Measurements from ENCODE around the gene GPR149.

GPR149 gene

DNA sequence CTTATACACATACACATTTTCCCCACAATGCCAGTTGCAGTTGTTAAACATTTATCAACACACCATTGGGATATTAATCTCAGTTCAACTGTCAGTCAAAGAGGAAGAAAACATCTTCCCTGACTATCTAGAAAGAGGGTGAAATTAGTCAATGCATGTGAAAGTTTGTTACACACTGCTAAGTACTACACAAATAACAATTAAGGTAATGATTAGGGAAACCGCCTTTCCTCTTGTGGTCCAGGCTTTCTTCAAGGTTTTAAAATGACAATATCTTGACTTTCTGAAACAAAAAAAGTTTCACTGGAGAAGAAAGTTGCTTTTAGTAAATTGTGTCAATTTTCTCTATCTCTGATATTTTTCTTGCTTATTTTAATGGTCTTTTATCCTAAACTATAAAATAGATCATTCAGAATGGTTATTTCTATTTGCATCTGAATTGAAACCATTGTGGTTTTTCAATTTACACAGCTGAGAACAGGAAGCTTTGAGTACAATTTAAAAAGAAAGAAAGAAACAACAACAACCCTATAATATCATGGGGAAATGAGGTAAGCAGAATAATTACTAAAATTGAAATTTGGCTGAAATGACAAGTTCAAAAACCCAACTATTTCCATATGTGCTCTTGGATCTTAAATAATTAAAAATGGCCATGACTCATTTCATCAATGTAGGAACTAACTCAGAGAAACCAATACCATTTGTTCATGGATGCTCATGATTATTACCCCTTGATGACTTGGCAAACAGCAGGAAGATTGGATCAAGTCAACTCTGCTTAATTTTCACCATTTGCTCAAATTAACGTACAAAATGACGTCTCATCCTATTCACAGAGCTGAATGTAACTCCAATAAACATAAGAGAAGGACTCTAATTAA lies 31.7 kb downstream of the GPR149 start:
- TF ChIP-seq CTCF (IDR thresholded peaks at IDR 0.05; ENCODE audit: low read depth, low read length): no peak
- Histone ChIP-seq H3K9me3 (no peaks in the 10 kb centered on the region), H3K4me1 (no peaks in the 10 kb centered on the region), H3K36me3 (no peaks in the 10 kb centered on the region), H3K4me3 (ENCODE audit: low read depth, low read length) (no peak overlapping the region), H3K27me3 (no peaks in the 10 kb centered on the region)
- no peak for DNase-seq

- no peak for TF ChIP-seq CTCF (IDR thresholded peaks at IDR 0.05; ENCODE audit: low read depth, low read length)
- no peak for DNase-seq
- no peaks in the 10 kb centered on the region for H3K36me3 ChIP-seq
- H3K9me3 ChIP-seq: no peaks in the 10 kb centered on the region
- no peaks in the 10 kb centered on the region for H3K27me3 ChIP-seq
- H3K4me1 ChIP-seq: no peaks in the 10 kb centered on the region
- H3K4me3 ChIP-seq (ENCODE audit: low read depth, low read length): no peak overlapping the region
Measured at GRCh38 chr3:154389861-154390260, 40.1 kb downstream of the GPR149 start.

DNA sequence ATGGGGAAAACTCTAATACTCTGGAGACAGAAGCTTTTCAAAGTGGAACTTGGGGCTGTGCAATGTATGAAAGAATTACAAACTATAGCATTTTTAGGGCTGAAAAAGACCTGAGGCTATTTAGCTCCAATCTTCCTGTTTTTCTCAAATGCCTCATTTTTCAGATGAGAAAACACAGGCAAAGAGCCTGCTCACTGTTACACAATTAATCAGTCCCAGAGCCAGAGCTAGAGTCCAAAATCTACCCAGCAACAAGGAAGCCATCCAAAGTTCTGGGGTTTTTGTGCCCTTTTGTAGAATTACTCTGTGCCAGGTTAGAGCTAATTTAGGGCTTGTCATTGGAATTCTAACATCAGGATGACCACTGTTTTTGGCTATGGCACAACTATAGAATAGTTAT lies 45.5 kb downstream of the GPR149 start:
- no peak for TF ChIP-seq CTCF (IDR thresholded peaks at IDR 0.05; ENCODE audit: low read depth, low read length)
- no peaks in the 10 kb centered on the region for H3K36me3 ChIP-seq
- no peaks in the 10 kb centered on the region for H3K9me3 ChIP-seq
- H3K27me3 ChIP-seq: no peaks in the 10 kb centered on the region
- no peak for DNase-seq
- H3K4me1 ChIP-seq: no peaks in the 10 kb centered on the region
- no peak overlapping the region for H3K4me3 ChIP-seq (ENCODE audit: low read depth, low read length)

DNA sequence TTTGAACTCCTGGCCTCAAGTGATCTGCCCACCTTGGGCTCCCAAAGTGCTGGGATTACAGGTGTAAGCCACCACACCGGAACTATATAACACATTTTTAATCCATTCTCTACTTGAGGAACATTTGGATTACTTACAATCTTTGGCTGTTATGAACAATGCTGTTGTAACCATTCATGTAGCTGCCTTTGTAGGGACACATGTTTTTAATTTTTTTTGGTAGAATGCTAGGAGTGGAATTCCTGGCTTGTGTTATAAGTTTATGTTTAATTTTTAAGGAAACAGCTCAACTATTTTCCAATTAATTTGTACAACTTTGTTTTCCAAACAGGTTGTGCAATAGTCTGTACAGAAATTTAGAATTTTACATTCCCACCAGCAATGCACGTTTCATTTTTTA lies 51.7 kb downstream of the GPR149 start:
- DNase-seq: no peak
- Histone ChIP-seq H3K27me3 (no peaks in the 10 kb centered on the region), H3K9me3 (no peaks in the 10 kb centered on the region), H3K4me1 (no peaks in the 10 kb centered on the region), H3K4me3 (ENCODE audit: low read depth, low read length) (no peak overlapping the region), H3K36me3 (no peaks in the 10 kb centered on the region)
- no peak for TF ChIP-seq CTCF (IDR thresholded peaks at IDR 0.05; ENCODE audit: low read depth, low read length)

DNA sequence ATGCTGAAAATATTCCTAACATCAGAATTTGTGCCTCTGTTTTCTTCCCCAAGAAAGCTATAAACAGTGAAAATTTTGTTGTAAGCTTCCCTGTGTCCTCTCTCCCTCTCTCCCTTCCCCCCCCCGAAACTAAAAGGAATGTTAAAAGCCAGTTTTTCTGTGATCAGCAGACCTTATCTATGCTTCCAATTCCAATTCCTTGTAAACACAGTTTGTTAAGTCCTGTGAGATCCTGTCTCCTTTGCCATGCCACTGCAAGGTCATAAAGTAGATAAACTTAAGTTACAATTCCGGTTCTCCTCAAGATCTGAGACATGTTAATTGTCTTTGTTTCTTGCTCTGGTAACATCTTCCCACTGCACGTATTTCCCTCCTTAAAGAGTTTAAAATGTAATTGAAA lies 62.8 kb downstream of the GPR149 start:
- no peaks in the 10 kb centered on the region for H3K36me3 ChIP-seq
- no peak for DNase-seq
- no peaks in the 10 kb centered on the region for H3K4me1 ChIP-seq
- no peaks in the 10 kb centered on the region for H3K9me3 ChIP-seq
- no peak overlapping the region for H3K4me3 ChIP-seq (ENCODE audit: low read depth, low read length)
- TF ChIP-seq CTCF (IDR thresholded peaks at IDR 0.05; ENCODE audit: low read depth, low read length): no peak
- H3K27me3 ChIP-seq: no peaks in the 10 kb centered on the region

GRCh38 chr3:154364849-154365248 lies 65.1 kb downstream of the GPR149 start:
- no peak overlapping the region for H3K4me3 ChIP-seq (ENCODE audit: low read depth, low read length)
- DNase-seq: no peak
- TF ChIP-seq CTCF (IDR thresholded peaks at IDR 0.05; ENCODE audit: low read depth, low read length): no peak
- H3K9me3 ChIP-seq: no peaks in the 10 kb centered on the region
- no peaks in the 10 kb centered on the region for H3K36me3 ChIP-seq
- H3K27me3 ChIP-seq: no peaks in the 10 kb centered on the region
- H3K4me1 ChIP-seq: no peaks in the 10 kb centered on the region
